Loucy (cell line): Measurements from ENCODE around the gene TXNRD2.

ENCODE experiments used
- H2AFZ ChIP-seq: fragments of 200-600 bp; sonication (generic); 2 replicates; pipeline ENCODE4 v1.6.0; 2016; ENCODE audit warnings: antibody characterized with exemption, mild to moderate bottlenecking, low read length, moderate library complexity
- H3F3A ChIP-seq: fragments of 200-600 bp; 2 replicates; pipeline ENCODE4 v1.6.0; 2016; ENCODE audit warnings: antibody characterized with exemption, low read depth, mild to moderate bottlenecking
- H3K27me3 ChIP-seq: fragments of 200-600 bp; sonication (generic); 2 replicates; pipeline ENCODE4 v1.6.1; 2014; ENCODE audit warnings: low read length, mild to moderate bottlenecking; ENCODE audit not compliant: insufficient read depth, poor library complexity, severe bottlenecking
- H3K36me3 ChIP-seq: fragments of 200-600 bp; sonication (generic); 2 replicates; pipeline ENCODE4 v1.6.1; 2016; ENCODE audit warnings: low read length; ENCODE audit not compliant: insufficient read depth
- H3K4me1 ChIP-seq: fragments of 200-600 bp; sonication (generic); 2 replicates; pipeline ENCODE4 v1.5.1; 2014; ENCODE audit warnings: low read length, mild to moderate bottlenecking; ENCODE audit not compliant: insufficient read depth, poor library complexity, severe bottlenecking
- H3K4me2 ChIP-seq: fragments of 200-600 bp; sonication (generic); 2 replicates; pipeline ENCODE4 v1.6.0; 2014; ENCODE audit warnings: antibody characterized with exemption, low read length, low read depth, mild to moderate bottlenecking; ENCODE audit not compliant: poor library complexity, severe bottlenecking
- H3K4me3 ChIP-seq: fragments of 200-600 bp; sonication (generic); 2 replicates; pipeline ENCODE4 v1.5.1; 2014; ENCODE audit warnings: low read length, mild to moderate bottlenecking, mixed read lengths; ENCODE audit not compliant: poor library complexity, severe bottlenecking
- H3K79me2 ChIP-seq: fragments of 200-600 bp; sonication (generic); 2 replicates; pipeline ENCODE4 v1.6.1; 2014; ENCODE audit warnings: low read length; ENCODE audit not compliant: insufficient read depth
- H3K9ac ChIP-seq: fragments of 200-600 bp; sonication (generic); 2 replicates; pipeline ENCODE4 v1.6.0; 2014; ENCODE audit warnings: mild to moderate bottlenecking, low read depth, low read length, moderate library complexity; ENCODE audit not compliant: poor library complexity, severe bottlenecking
- H3K9me2 ChIP-seq: fragments of 200-600 bp; sonication (generic); replicated peaks from 2 replicates; pipeline ENCODE4 v1.6.1; 2016; ENCODE audit warnings: low read depth, low read length, mixed read lengths
- H3K9me3 ChIP-seq: fragments of 200-600 bp; sonication (generic); 2 replicates; pipeline ENCODE4 v1.6.1; 2014; ENCODE audit warnings: mild to moderate bottlenecking, antibody characterized with exemption, low read length, low read depth; ENCODE audit not compliant: insufficient read depth
- H4K20me1 ChIP-seq: fragments of 200-600 bp; sonication (generic); 2 replicates; pipeline ENCODE4 v1.6.0; 2014; ENCODE audit warnings: antibody characterized with exemption, low read length, mild to moderate bottlenecking; ENCODE audit not compliant: insufficient read depth, poor library complexity, severe bottlenecking
- CTCF ChIP-seq: fragments of 200-600 bp; sonication (generic); conservative IDR thresholded peaks from 2 replicates; pipeline ENCODE4 v1.5.1; 2014; ENCODE audit warnings: mild to moderate bottlenecking, antibody characterized with exemption, low read length
- EZH2phosphoT487 ChIP-seq: fragments of 200-600 bp; IDR thresholded peaks from 2 replicates; pipeline ENCODE4 v1.6.1; 2018; ENCODE audit warnings: antibody characterized with exemption, mild to moderate bottlenecking, moderate library complexity, borderline replicate concordance

The TXNRD2 gene

GRCh38 chr22:19978748-19979147 lies 37.1 kb upstream of the TXNRD2 start:
- Histone ChIP-seq H2AFZ (no peak overlapping the region), H3K9me2 (no peaks in the 10 kb centered on the region), H3K79me2 (no peaks in the 10 kb centered on the region), H3K9me3 (no peaks in the 10 kb centered on the region), H3K4me1 (peaks cover 25% of the 10 kb centered on the region), H3F3A (0 out of 2 replicates have a peak, but pooled peaks cover 5% of the 10 kb centered on the region), H4K20me1 (no peaks in the 10 kb centered on the region), H3K36me3 (no peaks in the 10 kb centered on the region), H3K9ac (no peak overlapping the region), H3K4me2 (no peak overlapping the region), H3K4me3 (no peak overlapping the region), H3K27me3 (no peaks in the 10 kb centered on the region)
- TF ChIP-seq EZH2phosphoT487 (no peak), CTCF (no peak)

GRCh38 chr22:19977296-19978243 lies 36.0 kb upstream of the TXNRD2 start:
- H4K20me1 ChIP-seq: no peaks in the 10 kb centered on the region

GRCh38 chr22:19976671-19977070 lies 35.1 kb upstream of the TXNRD2 start:
- H3K9me2 ChIP-seq: no peaks in the 10 kb centered on the region
- H3F3A ChIP-seq: 0 out of 2 replicates have a peak, but pooled peaks cover 5% of the 10 kb centered on the region
- H3K36me3 ChIP-seq: no peaks in the 10 kb centered on the region
- H3K4me3 ChIP-seq: no peak overlapping the region
- no peaks in the 10 kb centered on the region for H3K27me3 ChIP-seq
- H4K20me1 ChIP-seq: no peaks in the 10 kb centered on the region
- no peaks in the 10 kb centered on the region for H3K9me3 ChIP-seq
- H3K4me2 ChIP-seq: no peak overlapping the region
- no peak overlapping the region for H2AFZ ChIP-seq
- H3K9ac ChIP-seq: no peak overlapping the region
- peaks cover 26% of the 10 kb centered on the region for H3K4me1 ChIP-seq
- no peaks in the 10 kb centered on the region for H3K79me2 ChIP-seq
- TF ChIP-seq CTCF (no peak), EZH2phosphoT487 (no peak)

More at GRCh38 chr22:19977296-19978243, 36.0 kb upstream of the TXNRD2 start:
- no peaks in the 10 kb centered on the region for H3K9me3 ChIP-seq
- H3F3A ChIP-seq: 0 out of 2 replicates have a peak, but pooled peaks cover 5% of the 10 kb centered on the region
- H3K4me1 ChIP-seq: peaks cover 26% of the 10 kb centered on the region
- no peaks in the 10 kb centered on the region for H3K9me2 ChIP-seq
- no peaks in the 10 kb centered on the region for H3K36me3 ChIP-seq
- H3K9ac ChIP-seq: no peak overlapping the region
- no peaks in the 10 kb centered on the region for H3K27me3 ChIP-seq
- H2AFZ ChIP-seq: no peak overlapping the region
- no peak overlapping the region for H3K4me3 ChIP-seq
- H3K79me2 ChIP-seq: no peaks in the 10 kb centered on the region
- H3K4me2 ChIP-seq: no peak overlapping the region
- TF ChIP-seq EZH2phosphoT487: no peak
- TF ChIP-seq CTCF: no peak
